Spinal cord (tissue), 10 donors: ENCODE measurements around the gene TANGO2. TPM values are rescaled to one million over a fixed set of nuclear protein-coding genes. Genes with fewer than 3 reads are reported as not detected.

Source experiments
- DNase-seq, 6 donors: peaks; one replicate each; pipeline versions ENCODE4 v3.0.0 to v3.0.0-alpha.2; 2013 to 2015; ENCODE audit warnings: low spot score in 6 of 6, low read depth in 4 of 6
- H3K27ac ChIP-seq: one replicate; pipeline ENCODE4 v1.5.1; 2013; ENCODE audit warnings: low read depth, low read length, control low read depth
- H3K27me3 ChIP-seq: one replicate; pipeline ENCODE4 v1.6.1; 2013; ENCODE audit warnings: low read length; ENCODE audit not compliant: control insufficient read depth, insufficient read depth
- H3K36me3 ChIP-seq: one replicate; pipeline ENCODE4 v1.6.1; 2013; ENCODE audit warnings: low read length; ENCODE audit not compliant: control insufficient read depth, insufficient read depth
- H3K4me1 ChIP-seq: one replicate; pipeline ENCODE4 v1.6.1; 2013; ENCODE audit warnings: low read length; ENCODE audit not compliant: control insufficient read depth, insufficient read depth
- H3K4me3 ChIP-seq: one replicate; pipeline ENCODE4 v1.5.1; 2013; ENCODE audit warnings: low read depth, low read length, control low read depth
- H3K9me3 ChIP-seq: one replicate; pipeline ENCODE4 v1.6.1; 2013; ENCODE audit warnings: low read length; ENCODE audit not compliant: control insufficient read depth, insufficient read depth
- WGBS: methylation state at CpG from one replicate; pipeline ENCODE4 v1.1.5; 2013; ENCODE audit warnings: missing lambda C conversion rate; ENCODE audit not compliant: insufficient coverage; 5-methylcytosine and 5-hydroxymethylcytosine counted together
- polyA plus RNA-seq, 2 donors: library from polyadenylated mRNA; unstranded; fragments of 120-200 nt; gene quantifications; one replicate each; pipeline ENCODE4 v1.2.1, GENCODE V29; 2013; ENCODE audit not compliant: insufficient read length in 2 of 2
- total RNA-seq, 2 donors: library from RNA; depleted of rRNA in 1 of 2; stranded (reverse); fragments of 120-200 nt in 1 of 2; fragments of >200 nt in 1 of 2; gene quantifications; one replicate each; pipeline versions ENCODE4 v1.2.3 to v1.2.4, GENCODE V29; 2013 to 2014
- donor health status: healthy.

Gene TANGO2
- total and polyA plus RNA-seq, 4 donors, result 17.9 to 32.6 (median 23.3) TPM

DNA sequence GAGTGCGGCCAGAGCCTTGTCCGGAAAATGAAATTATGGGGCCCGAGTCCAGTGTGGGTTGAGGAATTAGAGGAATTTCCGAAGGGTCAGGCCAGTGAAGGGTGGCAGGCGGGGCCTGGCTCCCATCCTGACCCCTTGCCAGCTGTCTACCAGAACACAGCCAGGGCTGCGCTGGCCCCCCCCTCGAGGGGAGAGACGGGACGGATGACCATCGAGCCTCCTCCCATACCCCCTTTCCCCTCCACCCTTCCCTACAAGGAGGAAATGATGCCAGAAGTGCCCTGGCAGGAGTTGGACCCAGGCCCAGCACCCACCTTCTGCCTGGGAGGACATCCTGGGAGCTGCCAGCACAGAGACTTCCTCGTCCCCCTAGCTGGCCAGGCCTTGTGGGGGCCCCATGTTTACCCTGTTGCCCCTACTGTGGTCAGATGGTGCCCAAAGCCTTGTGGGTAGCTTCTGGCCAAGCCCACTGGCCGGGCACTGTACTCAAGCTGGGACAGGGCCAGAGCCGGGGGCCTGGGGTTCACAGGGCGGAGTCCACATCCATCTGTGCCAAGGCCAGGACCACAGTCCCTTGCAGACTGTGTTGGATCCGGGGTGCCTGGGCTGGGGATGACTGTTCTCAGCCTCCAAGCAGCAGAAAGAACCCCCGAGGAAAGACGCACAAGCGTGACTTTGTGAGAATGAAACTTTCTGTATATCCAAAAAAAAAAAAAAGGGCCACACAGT is 25.1 kb upstream of the TANGO2 start:
- Histone ChIP-seq H3K4me1 (peaks cover 85% of the 10 kb centered on the region), H3K36me3 (peaks cover 40% of the 10 kb centered on the region), H3K27me3 (no peaks in the 10 kb centered on the region), H3K4me3 (no peak overlapping the region), H3K27ac (peak overlapping the region; percentile 84), H3K9me3 (no peaks in the 10 kb centered on the region)
- peak in 1 of 6 donors; percentile 46 for DNase-seq
- WGBS, result 78% methylated on average over 15 of the region's 18 CpGs

DNA sequence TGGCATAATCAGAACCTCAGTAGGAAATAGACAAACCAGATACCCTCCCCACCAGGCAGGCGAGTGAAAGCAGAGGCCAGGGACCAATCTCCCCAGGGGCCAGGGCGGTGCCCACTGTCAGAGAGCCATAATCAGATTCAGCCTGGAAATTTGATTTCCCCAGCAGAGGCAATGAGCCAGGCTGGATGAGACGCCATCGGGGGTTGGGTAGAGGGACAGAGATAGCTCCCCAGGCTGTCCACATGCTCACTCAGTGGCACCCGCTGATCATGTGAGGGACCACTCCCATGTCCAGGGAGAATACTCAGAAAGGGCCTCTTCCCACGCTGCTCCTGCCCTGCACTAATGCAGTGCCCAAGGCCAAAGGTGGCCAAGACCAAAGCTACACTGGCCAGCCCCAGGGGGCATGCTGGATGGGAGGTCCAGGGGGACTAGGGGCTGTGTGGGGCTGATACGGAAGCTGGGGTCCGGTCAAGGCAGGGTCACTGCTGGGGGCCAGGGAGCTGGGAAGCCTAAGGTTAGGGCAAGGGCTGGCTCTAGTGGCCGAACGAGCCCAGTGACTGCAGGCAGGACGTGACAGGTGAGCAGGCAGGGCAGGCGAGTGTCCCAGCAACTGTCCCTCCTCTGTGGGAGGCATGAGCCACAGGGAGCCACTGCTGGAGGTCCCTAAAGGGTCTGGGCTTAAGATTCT is 24.1 kb upstream of the TANGO2 start:
- no peak for DNase-seq
- Histone ChIP-seq H3K27ac (peak overlapping the region; percentile 84), H3K27me3 (no peaks in the 10 kb centered on the region), H3K4me1 (peaks cover 85% of the 10 kb centered on the region), H3K9me3 (no peaks in the 10 kb centered on the region), H3K4me3 (no peak overlapping the region), H3K36me3 (peaks cover 43% of the 10 kb centered on the region)
- WGBS, result 91% methylated on average over 11 of the region's 12 CpGs

DNA sequence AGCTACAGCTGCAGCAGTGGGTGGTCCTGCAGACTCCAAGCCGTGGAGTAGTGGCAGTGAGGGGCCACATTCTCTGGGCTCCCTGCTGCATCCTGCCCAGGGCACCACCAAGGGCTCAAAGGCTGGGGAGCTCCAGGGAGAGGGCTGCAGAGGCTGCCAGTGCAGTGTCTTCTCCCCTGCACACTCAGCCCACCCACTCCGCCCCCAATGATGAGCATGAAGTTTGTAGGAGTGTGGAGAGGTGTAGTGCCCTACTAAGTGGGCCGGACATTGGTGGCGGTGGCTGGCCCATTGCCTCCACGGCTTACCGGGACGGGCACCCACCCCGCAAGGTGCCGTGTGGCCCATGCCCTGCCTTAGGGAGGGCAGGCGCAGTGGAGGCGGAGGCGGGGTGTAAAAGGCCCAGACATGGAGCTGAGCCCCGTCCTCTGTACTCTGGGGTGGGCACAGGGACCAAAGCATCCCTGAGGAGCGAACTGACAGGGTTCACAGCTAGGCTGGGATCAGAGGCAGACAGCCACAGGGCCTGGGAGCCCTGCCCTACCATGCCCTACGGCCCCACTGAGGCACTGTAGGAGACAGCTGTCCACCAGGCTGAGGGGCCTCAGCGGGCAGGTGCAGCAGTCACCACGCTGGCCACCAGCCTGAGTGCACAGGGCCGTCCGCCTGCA is 23.2 kb upstream of the TANGO2 start:
- no peaks in the 10 kb centered on the region for H3K9me3 ChIP-seq
- peaks cover 35% of the 10 kb centered on the region for H3K36me3 ChIP-seq
- 42% methylated on average over 18 of the region's 19 CpGs for WGBS
- no peaks in the 10 kb centered on the region for H3K27me3 ChIP-seq
- DNase-seq, result no peak
- H3K27ac ChIP-seq, result peak overlapping the region; percentile 84
- peaks cover 85% of the 10 kb centered on the region for H3K4me1 ChIP-seq
- H3K4me3 ChIP-seq, result no peak overlapping the region

DNA sequence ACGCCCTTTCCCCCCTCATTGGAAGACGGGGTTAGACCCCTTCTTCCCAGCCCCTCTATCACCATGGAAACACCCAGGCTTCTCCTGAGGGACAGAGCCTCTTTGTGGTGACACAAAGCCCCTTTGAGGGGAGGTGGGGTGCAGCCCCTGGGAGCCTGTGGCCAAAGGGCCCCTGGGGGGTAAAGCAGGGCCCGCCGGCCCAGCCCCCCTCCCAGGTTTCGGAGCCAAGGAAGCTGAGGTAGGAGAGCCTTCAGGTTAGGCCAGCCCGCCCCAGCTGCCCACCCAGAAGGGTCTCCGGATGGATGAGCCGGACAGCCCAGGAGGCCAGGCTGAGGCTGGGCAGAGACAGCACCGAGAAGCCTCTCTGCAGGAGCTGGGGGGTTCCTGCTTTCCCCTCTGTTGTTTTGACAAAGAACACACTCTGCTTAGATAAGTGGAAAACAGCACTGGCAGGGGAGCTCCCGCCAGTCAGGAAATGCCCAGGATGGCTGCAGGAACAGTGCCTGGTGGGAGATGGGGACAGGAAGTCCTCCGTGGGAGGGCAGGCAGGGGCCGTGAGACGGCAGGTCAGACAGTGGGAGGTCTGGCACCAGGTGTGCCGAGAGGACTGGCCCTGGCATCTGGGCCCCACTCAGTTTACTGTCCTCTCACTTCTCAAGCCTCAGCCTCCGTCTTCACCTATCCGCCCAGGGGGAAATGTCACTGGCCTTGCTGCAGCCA is 22.5 kb upstream of the TANGO2 start:
- DNase-seq, result peak in 3 of 6 donors; percentile 64 to 86 (median 84)
- Histone ChIP-seq H3K4me1 (peaks cover 78% of the 10 kb centered on the region), H3K9me3 (no peaks in the 10 kb centered on the region), H3K27ac (peak overlapping the region; percentile 84), H3K36me3 (peaks cover 29% of the 10 kb centered on the region), H3K27me3 (no peaks in the 10 kb centered on the region), H3K4me3 (no peak overlapping the region)
- WGBS, result 16% methylated on average over 15 of the region's 16 CpGs

DNA sequence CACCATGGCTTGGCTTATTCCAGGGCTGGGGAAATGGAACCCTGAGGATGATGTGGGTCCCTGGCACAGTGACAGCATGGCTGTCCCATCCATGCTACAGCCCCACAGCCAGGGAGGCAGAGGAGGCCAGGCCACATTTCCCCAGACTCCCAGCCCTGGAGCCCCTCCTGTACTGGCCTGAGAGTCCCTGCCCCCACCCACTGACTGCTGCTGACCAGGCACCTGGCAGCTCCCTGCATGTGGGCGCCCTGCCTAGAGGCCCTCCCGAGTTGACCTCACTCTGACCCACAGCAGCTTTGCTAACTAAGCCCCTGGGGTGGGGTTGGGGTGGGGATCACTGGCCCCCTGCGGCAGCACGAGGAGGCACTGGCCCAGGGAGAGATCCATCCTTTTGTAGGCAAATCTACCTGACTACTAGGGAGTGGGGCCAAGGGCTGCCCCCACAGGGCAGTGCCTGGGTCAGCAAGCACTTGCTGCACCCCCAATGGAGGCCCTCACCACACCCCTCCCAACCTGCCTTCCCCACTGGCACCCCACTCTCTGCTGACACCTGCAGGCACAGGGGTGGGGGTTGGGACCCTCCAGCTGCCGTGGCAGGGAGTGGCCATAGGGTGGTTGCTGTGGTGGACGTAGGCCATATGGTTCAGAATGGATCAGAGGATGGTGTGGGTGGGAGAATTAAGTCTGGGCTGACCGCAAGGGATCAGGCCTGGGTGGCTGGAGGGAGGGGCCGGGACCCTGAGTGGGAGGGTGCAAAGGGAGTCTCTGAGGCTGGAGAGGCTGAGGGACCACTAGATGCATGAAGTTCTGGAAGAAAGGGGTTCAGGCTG is 21.7 kb upstream of the TANGO2 start:
- Histone ChIP-seq H3K27ac (peak overlapping the region; percentile 84), H3K4me1 (peaks cover 75% of the 10 kb centered on the region)

DNA sequence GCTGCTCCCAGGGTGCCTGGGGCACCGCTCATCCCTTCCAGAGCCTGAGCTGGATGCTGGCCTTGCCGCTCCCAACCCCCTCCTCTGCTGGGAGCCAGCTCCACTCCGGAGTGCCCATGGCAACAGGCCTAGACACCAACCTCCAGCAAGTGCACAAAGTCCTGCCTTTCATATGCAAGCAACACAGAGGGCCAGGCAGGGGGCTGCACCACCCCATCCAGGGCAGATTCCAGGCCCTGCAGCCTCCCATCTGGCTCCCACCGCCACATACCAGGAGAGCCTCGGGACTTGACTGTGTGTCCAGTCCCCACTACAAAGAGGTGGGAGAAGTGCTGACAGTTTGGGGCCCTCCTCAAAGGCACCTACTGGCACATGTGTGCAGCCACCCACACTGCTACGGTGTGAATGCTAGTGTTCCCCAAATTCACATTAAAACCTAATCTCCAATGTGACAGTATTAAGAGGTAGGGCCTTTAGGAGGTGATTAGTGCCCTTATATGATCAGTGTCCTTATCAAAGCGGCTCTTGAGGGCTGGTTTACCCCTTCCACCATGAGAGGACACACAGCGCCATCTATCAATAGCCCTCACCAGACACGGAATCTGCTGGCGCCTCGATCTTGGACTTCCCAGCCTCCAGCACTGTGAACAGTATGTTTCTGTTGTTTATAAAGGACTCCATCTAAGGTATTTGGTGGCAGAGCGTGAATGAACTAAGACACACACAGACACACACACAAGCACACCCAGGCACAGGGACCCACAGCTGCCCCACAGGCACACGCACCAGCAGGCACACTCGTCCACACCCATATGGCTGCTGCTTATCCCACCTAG is 20.4 kb upstream of the TANGO2 start:
- Histone ChIP-seq H3K9me3 (peaks cover 6% of the 10 kb centered on the region), H3K4me1 (peaks cover 72% of the 10 kb centered on the region), H3K27ac (peak overlapping the region; percentile 84), H3K27me3 (no peaks in the 10 kb centered on the region), H3K4me3 (no peak overlapping the region), H3K36me3 (peaks cover 20% of the 10 kb centered on the region)
- WGBS, result 27% methylated on average over 6 of the region's 14 CpGs
- DNase-seq, result peak in 4 of 6 donors; percentile 68 to 89 (median 78)

More for the DNA sequence above, 21.7 kb upstream of the TANGO2 start:
- WGBS, result 58% methylated on average over 5 of the region's 8 CpGs
- Histone ChIP-seq H3K9me3 (peaks cover under 1% of the 10 kb centered on the region), H3K36me3 (peaks cover 23% of the 10 kb centered on the region), H3K27me3 (no peaks in the 10 kb centered on the region), H3K4me3 (no peak overlapping the region)
- DNase-seq, result no peak

DNA sequence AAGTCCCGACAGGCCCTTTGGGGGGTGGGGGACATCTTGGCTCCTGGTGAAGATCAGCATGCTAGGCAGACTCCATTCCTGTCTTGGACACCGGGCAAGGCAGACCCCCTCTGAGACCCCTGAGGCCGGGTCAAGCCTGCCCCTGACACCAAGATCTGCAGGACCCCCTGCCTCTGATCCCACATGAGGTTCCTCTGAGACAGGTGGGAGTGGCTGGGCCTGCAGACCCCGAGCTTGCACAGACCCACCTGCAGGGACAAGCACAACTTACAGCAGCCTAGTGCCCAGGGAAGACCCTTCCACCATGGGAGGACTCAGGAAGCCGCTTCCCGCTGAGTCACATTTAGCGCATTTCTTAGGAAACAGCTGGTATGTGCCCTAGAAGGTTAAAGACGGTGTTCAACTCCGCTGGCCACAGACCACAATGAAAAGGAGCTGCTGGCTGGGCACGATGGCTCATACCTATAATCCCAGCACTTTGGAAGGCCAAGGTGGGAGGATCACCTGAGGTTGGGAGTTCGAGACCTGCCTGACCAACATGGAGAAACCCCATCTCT is 19.8 kb upstream of the TANGO2 start:
- H3K4me3 ChIP-seq, result no peak overlapping the region
- H3K27me3 ChIP-seq, result no peaks in the 10 kb centered on the region
- H3K27ac ChIP-seq, result peak overlapping the region; percentile 84
- peaks cover 65% of the 10 kb centered on the region for H3K4me1 ChIP-seq
- WGBS, result 69% methylated on average over 6 of the region's 11 CpGs
- no peak for DNase-seq
- H3K9me3 ChIP-seq, result peaks cover 6% of the 10 kb centered on the region
- H3K36me3 ChIP-seq, result peaks cover 14% of the 10 kb centered on the region

DNA sequence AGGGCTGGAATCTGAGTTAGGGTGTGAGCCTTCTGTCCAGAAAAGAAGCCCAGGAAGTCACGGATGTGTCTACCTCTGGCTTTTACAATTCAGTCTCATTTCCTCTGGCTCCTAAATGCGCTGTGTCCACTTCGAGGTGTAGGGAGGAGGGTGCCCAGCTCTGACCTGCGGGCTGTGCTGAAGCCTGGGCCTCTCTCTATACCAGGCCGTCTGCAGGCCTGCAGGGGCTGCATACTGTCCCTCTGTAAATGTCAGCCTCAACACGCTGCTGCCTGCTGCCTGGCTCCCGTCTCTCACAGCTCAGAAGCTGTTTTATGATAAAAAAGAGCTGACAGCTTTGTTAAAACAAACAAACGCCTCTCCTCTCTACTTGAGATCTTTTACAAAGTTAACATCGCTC is 18.8 kb upstream of the TANGO2 start:
- Histone ChIP-seq H3K4me1 (peaks cover 55% of the 10 kb centered on the region), H3K27me3 (no peaks in the 10 kb centered on the region), H3K36me3 (peaks cover 14% of the 10 kb centered on the region), H3K27ac (peak overlapping the region; percentile 84), H3K9me3 (peaks cover 6% of the 10 kb centered on the region), H3K4me3 (no peak overlapping the region)
- WGBS, result no CpG with 5 or more reads among the region's 9 CpGs
- no peak for DNase-seq
